DMS 273 (cell line): ENCODE measurements around the gene ANAPC1.
A peak's percentile ranks its signal among the peaks of the same experiment; 100 is the strongest.
"Not testable (repeated sequence)": the region's sequence is repeated elsewhere in the genome, so short reads cannot be mapped to it uniquely, and the experiment has no call there.

Experiments used
- DNase-seq: peaks from one replicate; lab custom pipeline; 2025; ENCODE audit not compliant: unreplicated experiment; lab: John Stamatoyannopoulos, UW

Gene ANAPC1, protein sequence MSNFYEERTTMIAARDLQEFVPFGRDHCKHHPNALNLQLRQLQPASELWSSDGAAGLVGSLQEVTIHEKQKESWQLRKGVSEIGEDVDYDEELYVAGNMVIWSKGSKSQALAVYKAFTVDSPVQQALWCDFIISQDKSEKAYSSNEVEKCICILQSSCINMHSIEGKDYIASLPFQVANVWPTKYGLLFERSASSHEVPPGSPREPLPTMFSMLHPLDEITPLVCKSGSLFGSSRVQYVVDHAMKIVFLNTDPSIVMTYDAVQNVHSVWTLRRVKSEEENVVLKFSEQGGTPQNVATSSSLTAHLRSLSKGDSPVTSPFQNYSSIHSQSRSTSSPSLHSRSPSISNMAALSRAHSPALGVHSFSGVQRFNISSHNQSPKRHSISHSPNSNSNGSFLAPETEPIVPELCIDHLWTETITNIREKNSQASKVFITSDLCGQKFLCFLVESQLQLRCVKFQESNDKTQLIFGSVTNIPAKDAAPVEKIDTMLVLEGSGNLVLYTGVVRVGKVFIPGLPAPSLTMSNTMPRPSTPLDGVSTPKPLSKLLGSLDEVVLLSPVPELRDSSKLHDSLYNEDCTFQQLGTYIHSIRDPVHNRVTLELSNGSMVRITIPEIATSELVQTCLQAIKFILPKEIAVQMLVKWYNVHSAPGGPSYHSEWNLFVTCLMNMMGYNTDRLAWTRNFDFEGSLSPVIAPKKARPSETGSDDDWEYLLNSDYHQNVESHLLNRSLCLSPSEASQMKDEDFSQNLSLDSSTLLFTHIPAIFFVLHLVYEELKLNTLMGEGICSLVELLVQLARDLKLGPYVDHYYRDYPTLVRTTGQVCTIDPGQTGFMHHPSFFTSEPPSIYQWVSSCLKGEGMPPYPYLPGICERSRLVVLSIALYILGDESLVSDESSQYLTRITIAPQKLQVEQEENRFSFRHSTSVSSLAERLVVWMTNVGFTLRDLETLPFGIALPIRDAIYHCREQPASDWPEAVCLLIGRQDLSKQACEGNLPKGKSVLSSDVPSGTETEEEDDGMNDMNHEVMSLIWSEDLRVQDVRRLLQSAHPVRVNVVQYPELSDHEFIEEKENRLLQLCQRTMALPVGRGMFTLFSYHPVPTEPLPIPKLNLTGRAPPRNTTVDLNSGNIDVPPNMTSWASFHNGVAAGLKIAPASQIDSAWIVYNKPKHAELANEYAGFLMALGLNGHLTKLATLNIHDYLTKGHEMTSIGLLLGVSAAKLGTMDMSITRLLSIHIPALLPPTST (N-terminal part only)

DNA sequence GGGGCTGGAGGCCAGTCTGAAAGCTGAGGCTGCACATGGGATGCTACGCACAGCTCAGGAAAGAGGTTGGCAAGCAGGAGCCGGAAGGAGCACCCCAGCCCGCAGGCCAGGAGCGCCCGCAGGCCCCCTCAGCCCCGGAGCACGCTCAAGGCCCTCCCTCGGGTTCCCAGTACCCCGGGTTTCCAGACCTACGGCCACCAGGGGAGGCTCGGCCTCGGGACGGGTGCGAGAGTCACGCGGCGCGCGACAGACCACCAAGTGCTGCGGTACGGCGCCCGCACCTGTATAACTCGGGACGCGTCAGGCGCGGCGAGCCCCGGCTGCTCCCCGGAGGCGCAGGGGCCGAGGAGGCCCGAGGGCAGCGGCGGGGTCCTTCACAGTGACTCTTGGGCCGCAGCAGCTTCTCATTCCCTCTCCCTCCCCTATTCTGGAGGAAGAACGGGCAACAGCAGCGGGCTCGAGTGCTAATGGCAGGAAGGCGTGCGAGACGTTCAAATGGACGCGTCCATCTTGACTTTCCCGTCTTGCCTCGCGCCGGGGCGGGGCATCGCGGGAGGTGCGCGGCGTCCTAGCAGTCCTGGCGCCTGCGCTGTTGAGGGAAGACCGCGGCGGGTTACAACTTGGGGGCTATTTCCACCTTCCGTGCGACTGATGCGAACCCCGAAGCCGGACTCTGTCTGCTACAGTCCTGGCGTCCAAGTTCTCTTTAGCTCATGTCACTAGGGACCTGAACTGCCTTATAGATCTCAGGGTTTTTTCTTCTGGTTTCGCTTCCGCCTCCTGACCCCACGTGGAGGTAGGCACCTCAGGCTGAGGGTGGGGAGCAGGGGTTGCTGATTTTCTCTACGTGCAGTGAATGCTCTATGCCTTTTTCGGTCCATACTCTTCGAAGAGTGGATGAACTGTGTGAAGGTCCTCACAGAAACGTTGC is at the start of gene ANAPC1:
ANAPC1 (minus strand) TSS at position 533 of the 931 bp plus-strand sequence. CDS start 3,368 bp downstream, outside the sequence.
- peak; percentile 96 for DNase-seq

DNA sequence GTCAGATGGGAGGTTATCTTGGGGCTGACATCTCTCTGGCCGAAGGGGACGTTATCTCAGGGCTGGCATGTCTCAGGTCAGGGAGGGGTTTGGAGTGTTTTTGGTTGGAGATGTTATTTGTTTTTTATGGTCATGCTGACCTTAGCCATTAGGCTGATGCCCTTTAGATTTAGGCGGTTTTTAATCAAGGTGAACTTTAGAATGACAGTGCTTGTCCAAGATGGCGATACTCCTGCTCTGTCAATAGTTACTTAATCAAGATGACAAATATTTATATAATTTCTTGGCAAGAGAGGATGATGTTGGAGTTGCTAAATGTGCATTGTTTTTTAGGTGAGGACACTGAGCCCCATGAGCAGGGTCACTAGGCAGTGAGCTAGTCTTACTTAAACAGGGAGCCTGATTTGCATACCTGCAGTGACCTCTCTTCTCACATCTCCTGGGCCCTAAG is 48.9 kb upstream of the ANAPC1 start:
- no peak for DNase-seq

DNA sequence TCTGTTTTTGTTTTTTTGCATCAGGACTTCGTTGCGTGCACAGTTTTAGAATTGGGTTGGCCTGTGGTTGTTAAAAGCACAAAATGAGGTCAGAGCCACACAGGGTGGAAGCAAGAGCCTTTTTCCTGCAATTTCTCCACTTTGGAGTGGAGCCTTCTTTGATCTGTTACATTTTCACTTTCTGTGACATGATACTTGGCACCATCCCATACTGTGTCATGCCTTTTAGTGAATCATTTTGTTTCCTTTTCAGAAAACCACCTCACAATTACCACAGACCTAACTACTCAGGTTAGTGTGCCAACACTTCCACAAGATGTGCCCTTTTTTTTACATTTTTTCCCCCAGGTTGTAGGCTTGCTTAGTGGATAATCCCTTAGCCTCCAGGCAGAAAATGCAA is 46.9 kb upstream of the ANAPC1 start:
- no peak for DNase-seq

DNA sequence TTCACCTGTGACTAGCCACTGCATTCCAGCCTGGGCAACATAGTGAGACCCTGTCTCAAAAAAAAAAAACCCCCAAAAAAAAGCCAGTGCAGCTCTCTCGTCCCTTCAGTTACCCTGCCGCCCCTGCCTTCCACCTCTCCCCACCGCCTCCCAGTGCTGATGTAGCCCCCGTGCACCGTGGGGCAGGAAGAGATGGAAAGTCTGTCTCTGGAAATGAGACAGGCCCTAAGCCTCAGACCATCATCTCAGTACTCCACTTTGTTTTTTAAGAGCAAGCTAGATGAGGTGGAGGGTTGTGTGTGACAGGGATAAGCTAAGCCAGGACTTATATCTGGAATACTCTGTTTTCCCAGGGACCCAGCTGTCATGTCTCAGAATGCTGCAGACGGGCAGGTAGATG is 46.4 kb upstream of the ANAPC1 start:
- DNase-seq = no peak

DNA sequence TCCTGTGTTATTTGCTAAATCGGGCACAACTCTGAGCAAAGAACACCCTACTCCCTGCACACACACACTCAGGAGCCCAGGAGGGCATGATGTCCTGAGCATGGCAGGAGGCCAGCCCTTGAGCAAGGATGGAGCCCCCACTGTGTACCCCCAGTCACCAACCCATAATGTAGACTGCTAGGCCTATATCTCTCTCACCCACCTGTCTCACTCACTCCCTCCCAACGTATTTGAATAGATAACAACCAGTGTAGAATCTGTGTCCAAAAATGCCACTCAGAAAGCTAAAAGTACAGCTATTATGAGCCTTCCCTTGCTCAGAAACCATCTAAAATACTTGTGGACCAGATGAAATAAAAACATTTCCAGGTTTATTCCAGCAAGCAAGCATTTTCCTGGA is 43.7 kb upstream of the ANAPC1 start:
- DNase-seq = no peak

DNA sequence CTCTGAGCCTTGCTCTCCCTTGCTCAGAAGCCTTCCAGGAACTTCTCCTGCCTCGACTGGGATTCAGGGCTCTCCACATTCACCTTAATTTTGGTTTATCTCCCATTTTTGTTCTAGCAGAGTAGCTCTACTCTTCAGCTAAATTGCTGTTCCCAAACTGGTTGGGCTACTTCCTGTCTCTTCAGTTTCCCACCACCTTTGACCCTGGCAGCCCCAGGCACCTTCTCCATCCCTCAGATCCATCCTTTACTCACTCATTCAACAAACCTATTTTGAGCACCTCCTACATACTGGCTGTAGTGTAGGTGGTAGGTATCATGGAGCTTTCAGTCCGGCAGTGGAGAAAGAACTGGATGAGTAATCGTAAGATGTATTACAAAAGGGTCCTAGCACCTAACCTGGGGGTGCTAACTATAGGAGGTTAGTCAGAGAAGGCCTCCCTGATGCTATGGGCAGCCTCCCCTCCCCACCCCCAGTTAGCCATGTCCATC is 40.7 kb upstream of the ANAPC1 start:
- DNase-seq = no peak

DNA sequence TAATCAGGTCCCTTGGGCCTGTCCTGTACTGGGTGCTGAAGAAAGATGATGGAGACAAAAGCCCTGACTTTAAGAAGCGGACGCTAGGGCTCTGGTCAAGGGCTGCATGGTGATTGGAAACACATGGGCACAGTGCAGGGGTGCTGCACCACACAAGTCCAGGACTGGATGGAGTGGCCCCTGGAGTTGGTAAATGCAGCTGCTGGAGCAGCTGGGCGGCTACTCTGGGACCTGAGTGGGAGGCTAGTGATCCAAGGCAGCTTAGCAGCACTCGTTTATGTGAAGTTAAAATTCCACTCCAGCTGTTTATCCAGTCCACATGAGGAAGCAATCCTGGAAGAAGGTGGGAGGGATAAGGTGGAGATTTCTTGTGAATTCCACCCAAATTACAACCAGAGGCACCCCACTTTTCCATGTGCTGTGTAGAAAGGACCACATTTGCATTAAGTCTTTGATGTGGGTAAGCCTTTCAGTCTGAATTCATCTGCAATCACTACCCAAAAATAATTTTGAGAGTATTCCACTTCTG is 39.3 kb upstream of the ANAPC1 start:
- peak; percentile 16 for DNase-seq

DNA sequence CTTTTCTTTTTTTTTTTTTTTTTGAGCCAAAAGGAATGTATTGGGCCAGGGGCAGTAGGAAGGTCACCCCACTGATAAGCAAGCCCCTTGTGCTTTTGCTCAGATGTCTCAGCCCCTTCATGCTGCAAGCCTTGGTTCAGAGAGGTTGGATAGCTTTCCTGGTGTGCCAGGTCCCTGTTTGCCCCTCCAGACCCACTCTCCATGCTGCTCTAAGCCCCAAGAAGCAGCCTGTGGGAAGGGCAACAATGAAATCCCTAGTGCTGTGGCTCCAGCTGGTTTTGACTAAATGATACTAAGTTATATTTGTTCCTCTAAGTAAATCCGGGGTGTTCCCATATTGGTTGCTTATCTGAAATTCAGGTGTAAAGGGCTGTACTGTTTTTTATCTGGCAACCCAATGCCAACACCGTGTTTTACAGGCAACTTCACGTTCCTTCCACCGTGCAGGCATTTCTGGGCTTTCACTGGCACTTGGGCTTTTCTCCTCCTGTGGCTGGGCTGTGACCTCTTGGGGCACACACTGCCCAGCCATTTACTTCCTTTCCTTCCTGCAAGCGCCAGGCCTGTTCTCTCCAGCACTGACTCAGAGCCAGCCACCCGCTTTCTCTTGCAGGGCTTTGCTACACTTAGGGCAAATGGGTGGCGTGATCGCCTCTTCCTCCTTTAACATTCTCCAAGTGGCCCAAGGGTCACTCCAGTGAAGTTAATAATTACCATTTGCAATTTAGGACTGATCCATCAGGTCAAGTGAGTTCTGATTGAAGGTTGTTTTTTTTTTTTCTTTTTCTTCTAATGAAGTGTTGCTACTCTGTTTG is 36.0 kb upstream of the ANAPC1 start:
- no peak for DNase-seq

DNA sequence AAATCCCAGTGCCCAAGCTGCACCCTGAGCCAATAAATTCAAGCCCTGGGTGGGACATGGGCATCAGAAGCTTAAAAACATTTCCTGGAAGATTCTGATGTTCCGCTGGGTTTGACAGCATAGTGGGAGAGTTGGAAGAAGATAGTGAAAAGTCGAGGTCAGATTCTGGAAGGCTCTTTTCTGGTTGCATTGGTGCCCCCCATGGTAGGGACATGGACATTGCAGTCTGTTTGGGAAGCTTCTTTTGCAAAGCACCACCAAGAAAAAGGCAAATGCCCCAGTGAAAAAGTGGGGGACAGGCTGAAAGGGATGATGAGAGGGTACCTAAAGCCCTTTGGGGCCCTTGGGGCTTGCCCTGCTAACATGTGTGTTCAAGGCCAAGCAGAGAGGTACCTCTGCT is 35.4 kb upstream of the ANAPC1 start:
- DNase-seq = peak; percentile 31

DNA sequence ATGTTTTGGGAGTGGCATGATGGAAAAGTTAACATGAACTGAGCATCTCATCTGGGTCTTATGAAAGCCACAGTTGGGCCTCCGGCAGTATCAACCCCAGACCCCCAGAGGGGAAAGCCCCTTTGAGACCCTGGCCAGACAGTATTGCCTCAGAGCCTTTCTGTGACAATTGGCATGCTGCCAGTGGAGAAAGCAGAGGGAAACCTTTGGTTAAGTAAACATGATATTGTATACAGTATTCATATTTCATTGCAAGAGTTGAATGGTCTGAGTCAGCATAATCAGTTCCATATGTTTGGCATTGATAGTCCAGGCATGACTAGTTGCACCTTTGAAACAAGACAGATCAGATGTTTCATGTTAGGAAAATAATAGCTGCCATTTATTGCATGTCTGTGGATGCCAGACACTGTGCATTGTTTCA is 34.4 kb upstream of the ANAPC1 start:
- peak; percentile 63 for DNase-seq

DNA sequence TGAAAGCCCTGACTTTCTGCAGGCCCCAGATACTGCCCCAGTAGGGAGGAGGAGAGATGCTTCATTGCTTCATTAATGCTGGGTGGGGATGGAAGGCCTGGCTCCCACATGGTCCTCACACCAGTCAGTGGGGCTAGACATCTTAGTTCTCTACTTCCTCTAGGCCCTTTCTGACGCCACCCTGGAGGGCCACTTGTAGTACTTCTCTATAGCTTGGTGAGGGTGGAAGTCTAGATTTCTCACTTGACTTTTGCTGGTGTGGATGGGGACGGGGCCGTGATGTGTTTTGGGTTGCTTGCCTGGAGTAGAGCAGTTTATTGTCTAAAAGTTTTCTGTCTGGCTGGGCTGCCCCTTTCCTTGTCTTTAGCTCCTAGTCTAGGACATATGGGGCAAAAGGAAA is 33.1 kb upstream of the ANAPC1 start:
- no peak for DNase-seq

DNA sequence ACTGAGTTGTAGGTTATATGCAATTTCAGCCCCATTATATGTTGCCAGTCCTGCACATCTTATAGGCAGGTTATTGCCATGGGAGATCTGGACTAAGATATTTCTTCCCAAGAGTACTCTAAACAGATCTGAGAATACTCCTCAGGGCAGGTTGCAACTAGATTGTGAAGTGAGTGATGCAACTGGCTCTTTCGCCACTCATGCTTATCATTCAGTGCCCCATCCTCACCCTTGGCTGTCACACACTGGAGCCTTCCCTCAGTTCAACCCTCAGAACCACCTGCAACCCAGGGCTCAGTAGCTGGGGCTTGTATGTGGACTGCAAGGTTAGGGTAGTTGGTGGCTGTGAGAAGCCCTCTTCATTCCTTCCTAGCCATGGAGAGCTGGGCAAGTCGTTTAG is 28.6 kb upstream of the ANAPC1 start:
- DNase-seq = no peak

DNA sequence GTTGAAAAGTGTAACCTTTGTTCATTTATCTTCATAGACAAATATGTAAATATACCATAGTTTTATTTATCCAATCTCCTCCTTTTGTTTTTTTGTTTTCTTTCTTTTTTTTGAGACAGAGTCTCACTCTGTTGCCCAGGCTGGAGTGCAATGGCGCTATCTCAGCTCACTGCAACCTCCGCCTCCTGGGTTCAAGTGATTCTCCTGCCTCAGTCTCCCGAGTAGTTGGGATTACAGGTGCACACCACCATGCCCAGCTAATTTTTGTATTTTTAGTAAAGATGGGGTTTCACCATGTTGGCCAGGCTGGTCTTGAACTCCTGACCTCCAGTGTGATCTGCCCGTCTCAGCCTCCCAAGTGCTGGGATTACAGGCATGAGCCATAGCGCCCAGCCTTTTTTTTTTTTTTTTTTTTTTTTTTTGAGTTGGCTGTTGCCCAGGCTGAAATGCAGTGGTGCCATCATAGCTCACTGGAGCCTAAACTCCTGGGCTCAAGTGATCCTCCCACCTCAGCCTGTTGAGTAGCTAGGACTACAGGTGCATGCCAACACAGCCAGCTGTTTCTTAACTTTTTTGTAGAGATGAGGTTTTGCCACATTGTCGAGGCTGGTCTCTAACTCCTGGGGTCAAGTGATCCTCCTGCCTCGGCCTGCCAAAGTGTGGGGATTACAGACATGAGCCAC is 27.4 kb upstream of the ANAPC1 start:
- DNase-seq = not testable (repeated sequence)

DNA sequence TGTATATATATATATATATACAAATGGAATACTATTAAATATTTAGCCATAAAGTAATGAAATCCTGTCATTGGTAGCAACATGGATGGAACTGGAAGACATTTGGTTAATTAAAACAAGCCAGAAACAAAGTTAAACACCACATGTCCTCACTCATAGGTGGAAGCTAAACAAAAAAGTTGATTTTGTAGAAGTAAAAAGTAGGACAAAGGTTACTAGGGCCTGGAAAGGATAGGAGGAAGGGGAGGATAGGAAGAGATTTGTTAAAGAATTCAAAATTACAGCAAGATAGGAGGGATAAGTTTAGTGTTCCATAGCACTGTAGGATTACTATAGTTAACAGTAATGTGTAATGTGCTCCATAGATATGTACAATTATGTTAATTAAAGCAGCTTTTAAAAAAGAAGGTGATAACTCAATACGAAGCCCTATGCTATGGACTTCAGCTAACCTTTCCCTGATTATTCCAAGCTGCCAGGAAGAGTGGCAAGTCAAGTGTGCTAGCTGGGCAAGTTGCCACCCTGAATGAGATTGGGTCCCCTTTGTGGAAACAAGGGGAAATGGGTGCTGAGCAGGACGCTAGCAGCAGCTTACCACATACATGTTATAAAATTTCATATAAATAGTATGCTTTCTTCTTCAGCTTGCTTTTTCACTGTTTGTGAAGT is 26.8 kb upstream of the ANAPC1 start:
- DNase-seq = peak; percentile 57

DNA sequence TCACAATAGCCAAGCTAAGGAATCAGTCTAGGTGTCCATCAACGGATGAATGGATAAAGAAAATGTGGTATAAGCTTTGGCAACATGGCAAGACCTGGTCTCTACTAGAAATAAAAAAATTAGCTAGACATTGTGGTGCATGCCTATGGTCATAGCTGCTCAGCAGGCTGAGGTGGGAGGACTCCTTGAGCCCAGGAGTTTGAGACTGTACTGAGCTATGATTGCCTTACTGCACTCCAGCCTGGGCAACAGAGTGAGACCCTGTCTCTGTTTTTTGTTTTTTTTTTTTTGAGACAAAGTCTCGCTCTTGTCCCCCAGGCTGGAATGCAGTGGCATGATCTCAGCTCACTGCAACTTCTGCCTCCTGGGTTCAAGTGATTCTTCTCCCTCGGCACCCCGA is 26.0 kb upstream of the ANAPC1 start:
- DNase-seq = not testable (repeated sequence)

DNA sequence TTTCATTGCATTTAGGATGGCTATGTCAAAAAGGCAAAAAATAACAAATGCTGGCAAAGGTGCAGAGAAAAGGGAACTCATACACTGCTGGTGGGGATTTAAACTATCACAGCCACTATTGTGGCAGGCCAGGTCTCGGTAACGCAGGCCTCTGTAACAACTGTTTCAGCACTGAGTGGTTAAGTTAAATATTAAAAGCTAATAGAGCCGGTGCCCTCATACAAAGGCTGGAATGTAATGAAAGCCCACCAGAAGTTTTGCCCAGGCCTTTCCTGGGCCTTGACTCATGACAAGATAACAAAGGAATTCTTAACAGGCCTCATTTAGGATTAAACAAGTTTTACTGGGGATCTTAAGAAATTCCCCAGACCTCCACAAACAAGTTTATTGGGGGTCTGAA is 25.1 kb upstream of the ANAPC1 start:
- no peak for DNase-seq

DNA sequence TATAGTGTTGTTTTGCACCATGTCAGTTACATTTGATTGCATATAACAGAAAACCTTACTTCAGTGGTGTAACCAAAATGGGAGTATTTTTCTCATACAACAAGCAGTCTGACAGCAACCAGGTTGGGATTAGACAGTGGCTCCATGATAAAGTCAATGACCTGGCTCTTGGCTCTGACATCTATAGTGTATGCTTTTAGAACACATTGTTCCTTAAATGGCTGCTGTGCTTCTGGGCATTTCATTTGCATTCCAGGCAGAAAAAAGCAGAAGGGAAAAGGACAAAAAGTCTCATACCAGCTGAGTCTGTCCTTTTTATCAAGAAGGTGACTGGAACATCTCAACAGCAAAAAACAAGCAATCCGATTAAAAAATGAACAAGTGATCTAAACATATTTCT is 24.6 kb upstream of the ANAPC1 start:
- DNase-seq = no peak
